Smooth muscle cell (in vitro differentiated cells): ENCODE results near the gene UNC5CL. TPM values are rescaled to one million over a fixed set of nuclear protein-coding genes. Genes with fewer than 3 reads are reported as not detected.

Source experiments
- DNase-seq: peaks from one replicate; lab custom pipeline; 2025; ENCODE audit not compliant: unreplicated experiment; lab: John Stamatoyannopoulos, UW
- H2AFZ ChIP-seq: fragments of 200-600 bp; sonication (generic); 2 replicates; pipeline ENCODE4 v1.6.0; 2016; ENCODE audit warnings: antibody characterized with exemption, low read depth, mild to moderate bottlenecking
- H3F3A ChIP-seq: fragments of 200-600 bp; sonication (generic); 2 replicates; pipeline ENCODE4 v1.6.0; 2017; ENCODE audit warnings: antibody characterized with exemption, low read depth
- H3K27ac ChIP-seq: fragments of 200-600 bp; sonication (generic); 2 replicates; pipeline ENCODE4 v1.5.1; 2016; ENCODE audit warnings: low read depth, mild to moderate bottlenecking
- H3K27me3 ChIP-seq: fragments of 200-600 bp; sonication (generic); 2 replicates; pipeline ENCODE4 v1.6.1; 2016; ENCODE audit warnings: low read depth, mild to moderate bottlenecking
- H3K36me3 ChIP-seq: fragments of 200-600 bp; sonication (generic); 2 replicates; pipeline ENCODE4 v1.5.1; 2016; ENCODE audit warnings: low read depth
- H3K4me1 ChIP-seq: fragments of 200-600 bp; sonication (generic); 2 replicates; pipeline ENCODE4 v1.5.1; 2016; ENCODE audit warnings: low read depth
- H3K4me2 ChIP-seq: fragments of 200-600 bp; sonication (generic); 2 replicates; pipeline ENCODE4 v1.6.0; 2016; ENCODE audit warnings: mild to moderate bottlenecking
- H3K4me3 ChIP-seq: fragments of 200-600 bp; sonication (generic); 2 replicates; pipeline ENCODE4 v1.5.1; 2016; ENCODE audit warnings: mild to moderate bottlenecking
- H3K79me2 ChIP-seq: fragments of 200-600 bp; sonication (generic); 2 replicates; pipeline ENCODE4 v1.6.0; 2016; ENCODE audit warnings: low read depth, mild to moderate bottlenecking
- H3K9ac ChIP-seq: fragments of 200-600 bp; sonication (generic); 2 replicates; pipeline ENCODE4 v1.6.0; 2016; ENCODE audit warnings: low read depth
- H3K9me3 ChIP-seq: fragments of 200-600 bp; sonication (generic); replicated peaks from 2 replicates; pipeline ENCODE4 v1.5.1; 2016; ENCODE audit warnings: low read depth
- H4K20me1 ChIP-seq: fragments of 200-600 bp; sonication (generic); 2 replicates; pipeline ENCODE4 v1.6.0; 2016; ENCODE audit warnings: low read depth
- CTCF ChIP-seq: fragments of 200-600 bp; sonication (generic); IDR thresholded peaks from 2 replicates; pipeline ENCODE4 v1.5.1; 2017; ENCODE audit warnings: borderline replicate concordance, mild to moderate bottlenecking, antibody characterized with exemption; ENCODE audit not compliant: insufficient read depth, poor library complexity, severe bottlenecking
- WGBS: methylation state at CpG from one replicate; pipeline ENCODE4 v1.1.7; 2016; ENCODE audit warnings: low lambda C conversion rate; 5-methylcytosine and 5-hydroxymethylcytosine counted together
- polyA plus RNA-seq: library from polyadenylated mRNA; unstranded; fragments of >200 nt; fragmentation: Nextera tagmentation; extraction: Ambion mirVana; gene quantifications from 2 replicates; pipeline ENCODE4 v1.2.1, GENCODE V29; 2016
- total RNA-seq: library from RNA; depleted of rRNA; stranded (reverse); fragments of >200 nt; gene quantifications from 2 replicates; pipeline ENCODE4 v1.2.3, GENCODE V29; 2014

UNC5CL gene
- total and polyA plus RNA-seq, 2 experiments from 2014 or later = 1.1 to 3.4 TPM

GRCh38 chr6:40988634-40989033 is 50.4 kb downstream of the UNC5CL start:
- Histone ChIP-seq H3K9ac (no peak overlapping the region), H3K9me3 (no peaks in the 10 kb centered on the region), H3K79me2 (no peaks in the 10 kb centered on the region), H3K4me2 (no peak overlapping the region), H2AFZ (no peak overlapping the region), H3K4me1 (no peaks in the 10 kb centered on the region), H3K27ac (no peak overlapping the region), H4K20me1 (no peaks in the 10 kb centered on the region), H3K36me3 (no peaks in the 10 kb centered on the region), H3K4me3 (no peak overlapping the region), H3F3A (no peaks in the 10 kb centered on the region), H3K27me3 (no peaks in the 10 kb centered on the region)
- no peak for TF ChIP-seq CTCF
- DNase-seq = no peak

- no peaks in the 10 kb centered on the region for H3K9me3 ChIP-seq
- H3K4me2 ChIP-seq = no peak overlapping the region
- DNase-seq = no peak
- no peaks in the 10 kb centered on the region for H4K20me1 ChIP-seq
- H3K4me1 ChIP-seq = no peaks in the 10 kb centered on the region
- no peak overlapping the region for H3K9ac ChIP-seq
- no peak overlapping the region for H3K4me3 ChIP-seq
- TF ChIP-seq CTCF = no peak
- H3K36me3 ChIP-seq = no peaks in the 10 kb centered on the region
- WGBS = 85% methylated on average over 8 of the region's 8 CpGs
- H3K27me3 ChIP-seq = no peaks in the 10 kb centered on the region
- no peak overlapping the region for H2AFZ ChIP-seq
- H3K27ac ChIP-seq = no peak overlapping the region
- H3K79me2 ChIP-seq = no peaks in the 10 kb centered on the region
- no peaks in the 10 kb centered on the region for H3F3A ChIP-seq
Observed at GRCh38 chr6:40986921-40987819, 51.9 kb downstream of the UNC5CL start.

GRCh38 chr6:40986364-40986763 is 52.7 kb downstream of the UNC5CL start:
- no peaks in the 10 kb centered on the region for H3K4me1 ChIP-seq
- 21% methylated on average over 2 of the region's 2 CpGs for WGBS
- no peak overlapping the region for H2AFZ ChIP-seq

More at GRCh38 chr6:40986364-40986763, 52.7 kb downstream of the UNC5CL start:
- H3K36me3 ChIP-seq = no peaks in the 10 kb centered on the region
- no peak overlapping the region for H3K27ac ChIP-seq
- TF ChIP-seq CTCF = no peak
- no peak overlapping the region for H3K4me3 ChIP-seq
- H3K9ac ChIP-seq = no peak overlapping the region
- H3K4me2 ChIP-seq = no peak overlapping the region
- H4K20me1 ChIP-seq = no peaks in the 10 kb centered on the region
- no peaks in the 10 kb centered on the region for H3F3A ChIP-seq
- H3K9me3 ChIP-seq = no peaks in the 10 kb centered on the region
- H3K79me2 ChIP-seq = no peaks in the 10 kb centered on the region
- no peaks in the 10 kb centered on the region for H3K27me3 ChIP-seq
- no peak for DNase-seq
